ENCODE data around the gene LIPC. TPM values are rescaled to one million over a fixed set of nuclear protein-coding genes. Genes with fewer than 3 reads are reported as not detected.
A peak's percentile ranks its signal among the peaks of the same experiment; 100 is the strongest.

Gene LIPC
- total RNA-seq, 2 donors from 2014 or later: 0.17 to 0.26 TPM

- no peak overlapping the region for H3K27ac Mint-ChIP-seq
Observed at GRCh38 chr15:58535337-58535736, 103.5 kb downstream of the LIPC start.

GRCh38 chr15:58535894-58536293 lies 104.1 kb downstream of the LIPC start:
- Mint-ChIP-seq H3K4me3 (no peak overlapping the region), H3K9me3 (no peaks in the 10 kb centered on the region), H3K27me3 (no peaks in the 10 kb centered on the region), H3K4me1 (no peaks in the 10 kb centered on the region), H3K27ac (no peak overlapping the region), H3K36me3 (ENCODE audit: low read depth) (no peaks in the 10 kb centered on the region)
- ATAC-seq (replicated peaks): no peak

More at GRCh38 chr15:58535337-58535736, 103.5 kb downstream of the LIPC start:
- H3K27me3 Mint-ChIP-seq: no peaks in the 10 kb centered on the region
- no peak overlapping the region for H3K4me3 Mint-ChIP-seq
- H3K36me3 Mint-ChIP-seq (ENCODE audit: low read depth): no peaks in the 10 kb centered on the region
- no peaks in the 10 kb centered on the region for H3K9me3 Mint-ChIP-seq
- no peak for ATAC-seq (replicated peaks)
- no peaks in the 10 kb centered on the region for H3K4me1 Mint-ChIP-seq

GRCh38 chr15:58536414-58536813 lies 104.6 kb downstream of the LIPC start:
- H3K36me3 Mint-ChIP-seq (ENCODE audit: low read depth): no peaks in the 10 kb centered on the region
- no peak overlapping the region for H3K4me3 Mint-ChIP-seq
- no peak overlapping the region for H3K27ac Mint-ChIP-seq
- no peaks in the 10 kb centered on the region for H3K27me3 Mint-ChIP-seq
- no peak for ATAC-seq (replicated peaks)
- H3K9me3 Mint-ChIP-seq: no peaks in the 10 kb centered on the region
- no peaks in the 10 kb centered on the region for H3K4me1 Mint-ChIP-seq

GRCh38 chr15:58537033-58537432 lies 105.2 kb downstream of the LIPC start:
- no peaks in the 10 kb centered on the region for H3K36me3 Mint-ChIP-seq (ENCODE audit: low read depth)
- no peak overlapping the region for H3K27ac Mint-ChIP-seq
- H3K27me3 Mint-ChIP-seq: no peaks in the 10 kb centered on the region
- H3K4me1 Mint-ChIP-seq: no peaks in the 10 kb centered on the region
- ATAC-seq (replicated peaks): no peak
- no peak overlapping the region for H3K4me3 Mint-ChIP-seq
- H3K9me3 Mint-ChIP-seq: no peaks in the 10 kb centered on the region

GRCh38 chr15:58538225-58538727 lies 106.5 kb downstream of the LIPC start:
- Mint-ChIP-seq H3K4me3 (no peak overlapping the region), H3K9me3 (no peaks in the 10 kb centered on the region), H3K36me3 (ENCODE audit: low read depth) (no peaks in the 10 kb centered on the region), H3K27me3 (no peaks in the 10 kb centered on the region), H3K27ac (no peak overlapping the region), H3K4me1 (no peaks in the 10 kb centered on the region)
- no peak for ATAC-seq (replicated peaks)

GRCh38 chr15:58538901-58539300 lies 107.1 kb downstream of the LIPC start:
- no peaks in the 10 kb centered on the region for H3K36me3 Mint-ChIP-seq (ENCODE audit: low read depth)
- H3K27ac Mint-ChIP-seq: no peak overlapping the region
- no peaks in the 10 kb centered on the region for H3K9me3 Mint-ChIP-seq
- ATAC-seq (replicated peaks): no peak
- H3K4me3 Mint-ChIP-seq: no peak overlapping the region
- no peaks in the 10 kb centered on the region for H3K4me1 Mint-ChIP-seq
- no peaks in the 10 kb centered on the region for H3K27me3 Mint-ChIP-seq

- H3K27ac Mint-ChIP-seq: no peak overlapping the region
- no peaks in the 10 kb centered on the region for H3K9me3 Mint-ChIP-seq
- H3K4me3 Mint-ChIP-seq: no peak overlapping the region
- no peaks in the 10 kb centered on the region for H3K4me1 Mint-ChIP-seq
- no peak for ATAC-seq (replicated peaks)
- H3K27me3 Mint-ChIP-seq: no peaks in the 10 kb centered on the region
- no peaks in the 10 kb centered on the region for H3K36me3 Mint-ChIP-seq (ENCODE audit: low read depth)
Observed at GRCh38 chr15:58539548-58539947, 107.8 kb downstream of the LIPC start.

GRCh38 chr15:58541410-58542087 lies 109.8 kb downstream of the LIPC start:
- no peak overlapping the region for H3K27ac Mint-ChIP-seq
- H3K27me3 Mint-ChIP-seq: no peaks in the 10 kb centered on the region
- no peaks in the 10 kb centered on the region for H3K9me3 Mint-ChIP-seq
- no peaks in the 10 kb centered on the region for H3K36me3 Mint-ChIP-seq (ENCODE audit: low read depth)
- ATAC-seq (replicated peaks): no peak
- H3K4me1 Mint-ChIP-seq: peaks cover 8% of the 10 kb centered on the region
- H3K4me3 Mint-ChIP-seq: no peak overlapping the region

GRCh38 chr15:58543664-58544335 lies 112.0 kb downstream of the LIPC start:
- ATAC-seq (replicated peaks): no peak
- H3K36me3 Mint-ChIP-seq (ENCODE audit: low read depth): no peaks in the 10 kb centered on the region
- no peak overlapping the region for H3K27ac Mint-ChIP-seq
- H3K4me1 Mint-ChIP-seq: peaks cover 8% of the 10 kb centered on the region
- H3K9me3 Mint-ChIP-seq: no peaks in the 10 kb centered on the region
- no peak overlapping the region for H3K4me3 Mint-ChIP-seq
- H3K27me3 Mint-ChIP-seq: no peaks in the 10 kb centered on the region

GRCh38 chr15:58544756-58545155 lies 113.0 kb downstream of the LIPC start:
- H3K4me3 Mint-ChIP-seq: peak overlapping the region; percentile 63
- H3K27me3 Mint-ChIP-seq: no peaks in the 10 kb centered on the region

GRCh38 chr15:58545307-58546065 lies 113.7 kb downstream of the LIPC start:
- Mint-ChIP-seq H3K27ac (peak overlapping the region; percentile 83), H3K27me3 (no peaks in the 10 kb centered on the region), H3K36me3 (ENCODE audit: low read depth) (no peaks in the 10 kb centered on the region), H3K4me1 (peaks cover 14% of the 10 kb centered on the region), H3K9me3 (no peaks in the 10 kb centered on the region), H3K4me3 (peak overlapping the region; percentile 63)
- ATAC-seq (replicated peaks): peak; percentile 99

More at GRCh38 chr15:58544756-58545155, 113.0 kb downstream of the LIPC start:
- no peak for ATAC-seq (replicated peaks)
- Mint-ChIP-seq H3K4me1 (peaks cover 8% of the 10 kb centered on the region), H3K27ac (peak overlapping the region; percentile 83), H3K36me3 (ENCODE audit: low read depth) (no peaks in the 10 kb centered on the region), H3K9me3 (no peaks in the 10 kb centered on the region)

GRCh38 chr15:58546066-58546591 lies 114.3 kb downstream of the LIPC start:
- H3K27me3 Mint-ChIP-seq: no peaks in the 10 kb centered on the region
- no peaks in the 10 kb centered on the region for H3K36me3 Mint-ChIP-seq (ENCODE audit: low read depth)
- H3K4me1 Mint-ChIP-seq: peaks cover 16% of the 10 kb centered on the region
- H3K4me3 Mint-ChIP-seq: peak overlapping the region; percentile 63
- no peak for ATAC-seq (replicated peaks)
- H3K9me3 Mint-ChIP-seq: no peaks in the 10 kb centered on the region
- H3K27ac Mint-ChIP-seq: peak overlapping the region; percentile 83

GRCh38 chr15:58546635-58547627 lies 115.1 kb downstream of the LIPC start:
- no peak overlapping the region for H3K4me3 Mint-ChIP-seq

More at GRCh38 chr15:58546635-58547627, 115.1 kb downstream of the LIPC start:
- Mint-ChIP-seq H3K36me3 (ENCODE audit: low read depth) (no peaks in the 10 kb centered on the region), H3K27me3 (no peaks in the 10 kb centered on the region), H3K27ac (peak overlapping the region; percentile 83), H3K4me1 (peaks cover 24% of the 10 kb centered on the region), H3K9me3 (no peaks in the 10 kb centered on the region)
- ATAC-seq (replicated peaks): no peak
